ENCODE measurements around the gene ST6GALNAC3.
A peak's percentile ranks its signal among the peaks of the same experiment; 100 is the strongest.
"Not testable (repeated sequence)": the region's sequence is repeated elsewhere in the genome, so short reads cannot be mapped to it uniquely, and the experiment has no call there.

Gene ST6GALNAC3

DNA sequence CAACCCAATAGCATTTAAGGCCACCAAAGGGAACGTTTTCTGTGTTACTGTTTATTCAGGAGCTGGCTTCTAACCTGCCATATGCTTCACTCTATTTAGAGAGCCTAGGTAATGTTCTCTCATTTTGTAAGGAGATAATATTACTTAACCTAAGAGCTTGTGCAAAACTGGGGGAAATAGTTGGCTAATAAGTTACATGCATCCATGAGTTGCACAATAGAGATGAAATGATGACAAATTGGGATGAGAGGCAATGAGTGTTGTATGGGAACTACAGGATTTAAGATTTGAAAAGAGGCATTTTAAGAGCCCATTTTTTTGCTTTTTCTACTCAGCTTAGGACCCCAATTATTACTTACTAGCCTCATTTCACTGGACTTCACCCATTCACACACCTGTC lies 151.0 kb downstream of the ST6GALNAC3 start:
- Mint-ChIP-seq H3K27me3 (no peaks in the 10 kb centered on the region), H3K9me3 (peaks cover 0 to 4% of the 10 kb centered on the region in 2 donors), H3K27ac (no peak overlapping the region), H3K4me3 (no peak overlapping the region), H3K36me3 (peaks cover 3 to 8% of the 10 kb centered on the region in 2 donors), H3K4me1 (peaks cover 15 to 48% of the 10 kb centered on the region in 2 donors)
- DNase-seq (no peak), ATAC-seq (replicated peaks) (no peak)

DNA sequence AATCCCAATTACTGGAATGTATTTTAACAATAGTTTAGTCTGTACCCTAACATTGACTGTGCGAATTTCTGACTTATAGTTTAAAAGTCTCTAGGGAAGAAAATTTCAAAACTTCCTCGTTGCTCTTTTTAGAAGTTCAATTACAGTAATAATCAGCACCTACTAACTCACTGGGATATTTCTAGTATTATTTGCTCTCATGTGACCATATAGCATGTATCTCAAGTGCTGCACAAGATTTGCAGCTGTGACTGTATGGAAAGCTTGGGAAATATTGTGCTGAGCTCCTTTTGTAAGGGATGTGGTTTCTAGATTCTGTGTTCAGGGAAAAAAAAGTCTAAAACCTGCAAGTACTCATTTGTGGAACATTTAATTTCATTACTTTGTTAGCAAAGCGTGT lies 153.1 kb downstream of the ST6GALNAC3 start:
- Mint-ChIP-seq H3K27ac (no peak overlapping the region), H3K36me3 (peaks cover 3 to 11% of the 10 kb centered on the region in 2 donors), H3K4me3 (no peak overlapping the region), H3K4me1 (peaks cover 18 to 55% of the 10 kb centered on the region in 2 donors), H3K27me3 (no peaks in the 10 kb centered on the region), H3K9me3 (peaks cover 0 to 4% of the 10 kb centered on the region in 2 donors)
- ATAC-seq (replicated peaks): no peak
- DNase-seq: no peak

DNA sequence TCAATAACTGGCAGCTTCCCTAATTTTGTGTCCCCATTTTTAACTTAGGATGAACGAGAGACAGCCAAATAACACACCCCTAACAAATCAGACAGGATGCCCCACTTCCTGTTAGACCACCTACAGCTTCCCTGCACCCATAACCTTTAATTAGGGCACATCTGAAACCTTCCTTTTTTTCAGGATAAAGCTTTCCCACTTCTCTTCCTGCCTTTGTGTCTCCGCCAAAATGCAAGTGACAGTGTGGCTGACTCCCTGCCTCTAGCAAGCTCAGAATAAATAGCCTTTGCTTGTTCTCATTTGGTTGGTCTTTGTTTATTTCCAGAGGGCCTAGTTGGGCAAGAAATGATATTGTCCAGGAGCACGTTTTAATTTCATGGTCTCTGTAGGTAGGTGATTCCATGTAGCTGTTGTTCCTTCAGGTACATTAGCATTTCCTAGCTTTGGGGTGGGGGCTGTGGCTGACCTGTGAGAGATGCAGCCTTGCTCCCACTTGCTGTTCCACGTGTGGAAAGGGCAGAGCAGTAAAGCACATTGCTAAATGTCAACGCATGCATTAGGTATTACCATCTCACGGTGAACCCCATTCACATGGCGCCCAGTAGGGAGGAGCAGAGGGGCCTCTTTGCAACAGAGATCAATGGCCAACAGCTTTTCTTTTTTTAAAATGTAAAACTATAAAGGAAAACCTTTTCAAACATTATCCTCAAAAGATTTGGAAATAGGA lies 154.9 kb downstream of the ST6GALNAC3 start:
- Mint-ChIP-seq H3K4me3 (no peak overlapping the region), H3K36me3 (peaks cover 3 to 6% of the 10 kb centered on the region in 2 donors), H3K9me3 (peaks cover 0 to 4% of the 10 kb centered on the region in 2 donors), H3K27me3 (no peaks in the 10 kb centered on the region), H3K4me1 (peaks cover 18 to 55% of the 10 kb centered on the region in 2 donors), H3K27ac (no peak overlapping the region)
- DNase-seq: no peak
- ATAC-seq (replicated peaks): no peak

DNA sequence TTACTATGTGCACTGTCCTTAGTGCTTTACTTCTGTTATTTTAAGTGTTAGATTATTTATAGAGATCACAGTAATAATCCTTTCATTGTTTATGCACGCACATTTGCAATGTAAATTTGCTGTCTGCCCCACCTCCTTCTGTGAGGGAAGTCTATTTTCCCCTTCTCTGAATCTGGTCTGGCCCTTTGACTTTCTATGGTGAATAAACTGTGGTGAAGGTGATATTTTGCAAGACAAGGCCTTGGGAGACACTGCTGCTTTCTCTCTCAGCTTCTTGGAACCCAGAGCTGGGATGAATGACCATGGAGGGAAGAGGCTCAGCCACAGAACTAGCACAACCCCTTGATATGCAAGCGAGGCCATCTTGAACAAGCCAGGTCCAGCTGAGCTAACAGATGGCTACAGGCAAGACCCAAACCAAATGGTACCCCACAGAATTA lies 156.3 kb downstream of the ST6GALNAC3 start:
- DNase-seq: no peak
- Mint-ChIP-seq H3K4me3 (no peak overlapping the region), H3K27me3 (no peaks in the 10 kb centered on the region), H3K9me3 (peaks cover 0 to 4% of the 10 kb centered on the region in 2 donors), H3K27ac (no peak overlapping the region), H3K36me3 (peaks cover 3 to 6% of the 10 kb centered on the region in 2 donors), H3K4me1 (peaks cover 18 to 48% of the 10 kb centered on the region in 2 donors)
- ATAC-seq (replicated peaks): no peak

DNA sequence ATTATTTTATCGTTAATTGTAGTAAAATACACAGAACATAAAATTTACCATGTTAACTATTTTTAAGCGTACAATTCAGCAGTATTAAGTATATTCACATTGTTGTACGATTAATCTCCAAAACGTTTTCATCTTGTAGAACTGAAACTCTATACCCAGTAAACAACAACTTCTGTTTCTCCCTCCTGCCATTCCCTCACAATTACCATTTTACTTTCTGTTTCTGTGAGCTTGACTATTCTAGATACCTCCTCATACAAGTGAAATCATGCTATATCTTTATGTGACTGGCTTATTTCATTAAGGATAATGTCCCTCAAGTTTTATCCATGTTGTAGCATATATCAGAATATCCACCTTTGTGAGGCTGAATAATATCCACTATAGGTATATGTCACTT lies 156.8 kb downstream of the ST6GALNAC3 start:
- no peak for ATAC-seq (replicated peaks)

DNA sequence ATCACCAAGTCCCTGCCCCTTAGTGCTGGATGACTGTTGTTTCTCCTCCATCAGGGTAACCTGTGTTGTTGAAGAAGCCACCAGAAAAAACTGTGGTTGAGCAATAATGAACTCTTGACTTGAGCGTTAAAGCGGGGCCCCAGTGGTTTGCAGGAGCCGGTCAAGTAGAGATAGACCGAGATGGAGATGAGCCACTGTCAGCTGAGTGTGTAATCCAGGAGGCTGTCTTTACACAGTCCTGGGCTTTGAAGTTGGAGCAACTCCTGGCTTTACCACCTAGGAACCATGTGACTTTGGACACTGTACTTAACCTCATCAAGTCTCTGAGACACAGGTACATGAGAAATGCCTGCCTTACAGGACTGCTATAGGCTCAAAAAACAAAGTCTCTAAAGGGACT lies 158.1 kb downstream of the ST6GALNAC3 start:
- H3K27me3 Mint-ChIP-seq: no peaks in the 10 kb centered on the region

More for the DNA sequence above, 156.8 kb downstream of the ST6GALNAC3 start:
- no peak overlapping the region for H3K27ac Mint-ChIP-seq
- H3K9me3 Mint-ChIP-seq: peaks cover 0 to 3% of the 10 kb centered on the region in 2 donors
- no peak for DNase-seq
- no peaks in the 10 kb centered on the region for H3K27me3 Mint-ChIP-seq
- peaks cover 3 to 5% of the 10 kb centered on the region in 2 donors for H3K36me3 Mint-ChIP-seq
- no peak overlapping the region for H3K4me3 Mint-ChIP-seq
- peaks cover 18 to 43% of the 10 kb centered on the region in 2 donors for H3K4me1 Mint-ChIP-seq

DNA sequence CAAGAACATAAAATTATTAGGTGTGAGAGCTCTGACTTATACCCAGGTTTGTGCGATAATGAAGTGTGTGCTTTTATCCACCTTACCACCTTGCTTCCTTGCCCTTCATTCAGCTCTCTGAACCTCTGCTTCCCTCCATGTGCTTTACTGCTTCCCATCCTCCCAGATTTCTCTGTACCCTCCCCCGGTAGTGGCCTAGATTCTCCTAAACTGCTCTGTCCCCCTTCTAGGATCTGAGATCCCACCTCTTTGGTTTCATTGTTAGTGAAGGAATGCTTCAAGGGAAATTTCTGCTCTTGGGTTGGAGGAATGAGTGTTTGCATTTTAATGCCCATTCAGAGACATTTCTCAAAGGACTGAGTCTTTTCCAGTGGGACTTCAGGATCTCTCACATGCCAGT lies 159.5 kb downstream of the ST6GALNAC3 start:
- no peaks in the 10 kb centered on the region for H3K27me3 Mint-ChIP-seq
- no peak overlapping the region for H3K27ac Mint-ChIP-seq
- peaks cover 14 to 30% of the 10 kb centered on the region in 2 donors for H3K4me1 Mint-ChIP-seq
- H3K36me3 Mint-ChIP-seq: peaks cover 0 to 2% of the 10 kb centered on the region in 2 donors
- DNase-seq (no peak), ATAC-seq (replicated peaks) (no peak)
- no peak overlapping the region for H3K4me3 Mint-ChIP-seq
- peaks cover 0 to 2% of the 10 kb centered on the region in 2 donors for H3K9me3 Mint-ChIP-seq

More for the DNA sequence above, 158.1 kb downstream of the ST6GALNAC3 start:
- ATAC-seq (replicated peaks) (no peak), DNase-seq (no peak)
- peaks cover 15 to 32% of the 10 kb centered on the region in 2 donors for H3K4me1 Mint-ChIP-seq
- H3K27ac Mint-ChIP-seq: no peak overlapping the region
- no peak overlapping the region for H3K4me3 Mint-ChIP-seq
- H3K36me3 Mint-ChIP-seq: peaks cover 0 to 2% of the 10 kb centered on the region in 2 donors
- peaks cover 0 to 2% of the 10 kb centered on the region in 2 donors for H3K9me3 Mint-ChIP-seq

DNA sequence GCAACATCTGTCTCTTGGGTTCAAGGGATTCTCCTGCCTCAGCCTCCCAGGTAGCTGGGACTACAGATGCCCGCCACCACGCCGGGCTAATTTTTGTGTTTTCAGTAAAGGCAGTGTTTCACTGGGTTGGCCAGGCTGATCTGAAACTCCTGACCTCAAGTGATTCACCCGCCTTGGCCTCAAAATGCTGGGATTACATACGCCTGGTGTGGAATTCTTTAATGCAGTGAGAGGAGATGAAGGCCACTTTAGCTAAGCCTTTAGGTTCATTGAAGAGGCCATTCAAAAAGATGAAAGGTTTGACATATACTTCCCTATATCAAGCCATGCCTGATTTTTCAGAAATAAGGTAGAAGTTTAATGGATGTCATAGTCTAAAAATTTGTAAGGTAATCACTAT lies 162.7 kb downstream of the ST6GALNAC3 start:
- H3K36me3 Mint-ChIP-seq: no peaks in the 10 kb centered on the region
- no peak overlapping the region for H3K4me3 Mint-ChIP-seq
- peaks cover 0 to 1% of the 10 kb centered on the region in 2 donors for H3K9me3 Mint-ChIP-seq
- no peak for ATAC-seq (replicated peaks)
- no peak for DNase-seq
- H3K4me1 Mint-ChIP-seq: peaks cover 20 to 33% of the 10 kb centered on the region in 2 donors
- H3K27ac Mint-ChIP-seq: no peak overlapping the region
- H3K27me3 Mint-ChIP-seq: no peaks in the 10 kb centered on the region

DNA sequence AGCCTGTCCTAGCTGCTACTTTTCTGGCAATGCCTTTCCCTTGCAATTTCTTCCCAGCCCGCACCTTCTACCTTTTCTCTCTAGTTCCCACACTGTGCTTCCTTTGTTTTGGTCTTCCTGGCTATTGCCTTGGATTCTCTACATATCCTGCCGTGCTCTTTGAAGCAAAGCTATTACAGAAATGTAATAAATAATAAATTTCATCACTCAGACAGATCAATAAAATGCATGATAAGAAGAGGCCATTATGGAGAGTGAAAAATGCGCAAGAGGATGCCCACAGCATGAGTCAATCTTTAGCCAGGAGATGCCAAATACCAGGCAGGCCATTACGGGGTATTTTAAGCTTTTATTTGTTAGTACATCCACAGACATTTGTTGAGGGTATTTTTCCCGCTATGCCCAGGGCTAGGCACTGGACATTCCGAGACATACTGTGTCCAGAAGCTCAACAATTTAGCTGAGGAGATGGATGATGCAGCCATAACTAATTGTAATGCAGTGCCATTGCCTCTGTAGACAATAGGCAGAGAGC lies 163.6 kb downstream of the ST6GALNAC3 start:
- Mint-ChIP-seq H3K4me1 (peaks cover 20 to 33% of the 10 kb centered on the region in 2 donors), H3K9me3 (peaks cover 0 to 6% of the 10 kb centered on the region in 2 donors), H3K27ac (no peak overlapping the region), H3K27me3 (no peaks in the 10 kb centered on the region), H3K36me3 (peaks cover 3 to 6% of the 10 kb centered on the region in 2 donors), H3K4me3 (no peak overlapping the region)
- DNase-seq (no peak), ATAC-seq (replicated peaks) (no peak)

DNA sequence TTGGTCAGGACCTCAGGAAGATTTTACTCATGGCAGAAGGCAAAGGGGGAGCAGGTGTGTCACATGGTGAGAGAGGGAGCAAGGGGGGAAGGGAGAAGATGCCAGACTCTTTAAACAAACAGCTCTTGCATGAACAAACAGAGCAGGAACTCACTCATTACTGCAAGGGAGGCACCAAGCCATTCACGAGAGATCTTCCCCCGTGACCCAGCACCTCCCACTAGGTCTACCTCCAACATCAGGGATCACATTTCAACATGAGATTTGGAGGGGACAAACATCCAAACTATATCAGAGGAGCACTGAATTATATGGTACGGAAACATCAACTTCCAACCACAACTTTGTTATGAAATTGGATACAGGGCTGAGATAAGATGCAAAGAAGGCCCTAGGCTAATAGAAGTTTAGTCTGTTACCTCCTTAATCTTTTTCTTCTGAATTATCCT lies 164.9 kb downstream of the ST6GALNAC3 start:
- peaks cover 7 to 12% of the 10 kb centered on the region in 2 donors for H3K9me3 Mint-ChIP-seq
- no peak overlapping the region for H3K27ac Mint-ChIP-seq
- no peak for DNase-seq
- no peaks in the 10 kb centered on the region for H3K27me3 Mint-ChIP-seq
- H3K4me3 Mint-ChIP-seq: no peak overlapping the region
- ATAC-seq (replicated peaks): no peak
- H3K4me1 Mint-ChIP-seq: peaks cover 20 to 33% of the 10 kb centered on the region in 2 donors
- peaks cover 7 to 20% of the 10 kb centered on the region in 2 donors for H3K36me3 Mint-ChIP-seq

DNA sequence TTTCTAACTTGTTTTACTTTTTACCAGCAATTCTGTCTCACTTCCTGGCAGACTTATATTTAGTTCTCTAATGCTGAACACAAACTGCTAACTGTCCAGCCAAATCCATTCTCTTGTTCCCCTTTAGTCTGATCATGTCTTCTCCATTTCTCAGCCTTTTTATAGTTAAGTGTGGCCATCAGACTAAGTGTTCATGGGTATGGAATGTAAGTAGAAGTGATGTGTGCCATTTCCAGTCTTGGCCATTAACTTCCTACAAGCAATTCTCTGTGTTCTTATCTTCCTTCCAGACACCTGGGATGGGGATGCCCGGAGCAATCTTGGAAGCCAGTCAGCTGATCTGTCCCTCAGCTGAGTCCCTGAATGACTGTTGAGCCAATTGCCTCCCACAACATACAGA lies 165.8 kb downstream of the ST6GALNAC3 start:
- H3K27me3 Mint-ChIP-seq: no peaks in the 10 kb centered on the region
- peak; percentile 54 to 63 for ATAC-seq (replicated peaks)
- H3K9me3 Mint-ChIP-seq: peaks cover 12 to 15% of the 10 kb centered on the region in 2 donors
- H3K27ac Mint-ChIP-seq: peak overlapping the region; percentile 7
- peaks cover 20 to 38% of the 10 kb centered on the region in 2 donors for H3K4me1 Mint-ChIP-seq
- no peak overlapping the region for H3K4me3 Mint-ChIP-seq
- DNase-seq: no peak
- peaks cover 11 to 25% of the 10 kb centered on the region in 2 donors for H3K36me3 Mint-ChIP-seq

DNA sequence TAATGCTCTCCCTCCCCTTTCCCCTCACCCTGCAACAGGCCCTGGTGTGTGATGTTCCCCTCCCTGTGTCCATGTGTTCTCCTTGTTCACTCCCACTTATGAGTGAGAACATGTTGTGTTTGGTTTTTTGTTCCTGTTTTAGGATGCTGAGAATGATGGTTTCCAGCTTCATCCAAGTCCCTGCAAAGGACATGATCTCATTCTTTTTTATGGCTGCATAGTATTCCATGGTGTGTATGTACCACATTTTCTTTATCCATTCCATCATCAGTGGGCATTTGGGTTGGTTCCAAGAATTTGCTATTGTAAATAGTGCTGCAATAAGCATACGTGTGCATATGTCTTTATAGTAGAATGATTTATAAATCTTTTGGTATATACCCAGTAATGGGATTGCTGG lies 168.0 kb downstream of the ST6GALNAC3 start:
- H3K9me3 Mint-ChIP-seq: peaks cover 13 to 16% of the 10 kb centered on the region in 2 donors
- H3K27ac Mint-ChIP-seq; H3K27me3 Mint-ChIP-seq; ATAC-seq (replicated peaks); H3K4me3 Mint-ChIP-seq; DNase-seq: not testable (repeated sequence)
- peaks cover 22 to 48% of the 10 kb centered on the region in 2 donors for H3K4me1 Mint-ChIP-seq
- peaks cover 11 to 25% of the 10 kb centered on the region in 2 donors for H3K36me3 Mint-ChIP-seq

DNA sequence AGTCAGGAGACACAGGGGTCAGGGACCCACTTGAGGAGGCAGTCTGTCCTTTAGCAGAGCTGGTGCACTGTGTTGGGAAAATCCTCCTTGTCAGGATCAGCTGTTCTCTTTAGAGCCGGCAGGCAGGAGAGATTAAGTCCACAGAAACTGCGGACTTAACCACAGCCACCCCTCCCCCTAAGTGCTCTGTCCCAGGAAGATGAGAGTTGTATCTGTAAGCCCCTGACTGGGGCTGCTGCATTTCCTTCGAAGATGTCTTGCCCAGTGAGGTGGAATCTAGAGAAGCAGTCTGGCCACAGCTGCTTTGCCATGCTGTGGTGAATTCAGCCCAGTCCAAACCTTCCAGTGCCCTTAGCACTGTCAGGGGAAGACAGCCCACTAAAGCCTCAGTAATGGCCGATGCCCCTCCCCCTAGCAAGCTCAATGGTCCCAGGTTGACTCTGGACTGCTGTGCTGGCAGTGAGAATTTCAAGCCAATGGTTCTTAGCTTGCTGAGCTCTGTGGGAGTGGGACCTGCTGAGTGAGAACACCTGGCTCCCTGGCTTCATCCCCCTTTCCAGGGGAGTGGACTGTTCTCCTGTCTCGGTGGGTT lies 172.8 kb downstream of the ST6GALNAC3 start:
- H3K4me1 Mint-ChIP-seq: peaks cover 8 to 33% of the 10 kb centered on the region in 2 donors
- ATAC-seq (replicated peaks): no peak

DNA sequence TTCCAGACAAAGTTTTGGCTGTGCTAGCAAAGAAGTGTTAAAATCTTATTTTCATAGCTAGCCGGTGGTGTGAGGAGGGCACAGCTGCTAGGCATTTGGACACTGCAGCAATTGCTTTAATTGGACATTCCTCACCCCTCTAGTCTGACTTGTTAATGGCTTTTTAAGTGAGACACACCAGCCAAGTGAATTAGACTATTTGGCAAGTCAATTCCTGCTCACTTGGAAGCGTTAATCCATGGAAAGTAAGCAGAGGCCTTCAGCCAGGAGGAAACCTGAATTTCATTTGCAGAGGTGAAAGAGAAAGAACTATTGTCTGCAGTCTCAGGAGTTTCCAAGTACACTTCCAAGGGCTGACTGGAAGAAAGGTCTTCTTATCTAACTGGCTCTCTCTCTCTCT lies 175.7 kb downstream of the ST6GALNAC3 start:
- Mint-ChIP-seq H3K27me3 (no peaks in the 10 kb centered on the region), H3K4me3 (no peak overlapping the region), H3K36me3 (peaks cover 6 to 10% of the 10 kb centered on the region in 2 donors), H3K9me3 (peaks cover under 1 to 3% of the 10 kb centered on the region in 2 donors), H3K27ac (no peak overlapping the region), H3K4me1 (peaks cover 10 to 35% of the 10 kb centered on the region in 2 donors)
- ATAC-seq (replicated peaks): no peak
- no peak for DNase-seq

More for the DNA sequence above, 172.8 kb downstream of the ST6GALNAC3 start:
- no peak for DNase-seq
- H3K4me3 Mint-ChIP-seq: no peak overlapping the region
- H3K36me3 Mint-ChIP-seq: peaks cover 17 to 34% of the 10 kb centered on the region in 2 donors
- no peaks in the 10 kb centered on the region for H3K27me3 Mint-ChIP-seq
- peaks cover 13 to 17% of the 10 kb centered on the region in 2 donors for H3K9me3 Mint-ChIP-seq
- H3K27ac Mint-ChIP-seq: no peak overlapping the region

Measured in stimulated activated naive B cell treated with anti-CD40 and anti-IgM and Interleukin-4, amounts not matched to agents 10 μg/mL and 1 μg/mL and 100 μg/mL, for 72 hours (primary cell).